IPS DF 4.7 (cell line): ENCODE data around the gene JAZF1.

Experiments used
- DNase-seq: peaks from one replicate; pipeline ENCODE4 v3.0.0-alpha.2; 2013; ENCODE audit warnings: low spot score; ENCODE audit errors: extremely low read depth

The JAZF1 gene

DNA sequence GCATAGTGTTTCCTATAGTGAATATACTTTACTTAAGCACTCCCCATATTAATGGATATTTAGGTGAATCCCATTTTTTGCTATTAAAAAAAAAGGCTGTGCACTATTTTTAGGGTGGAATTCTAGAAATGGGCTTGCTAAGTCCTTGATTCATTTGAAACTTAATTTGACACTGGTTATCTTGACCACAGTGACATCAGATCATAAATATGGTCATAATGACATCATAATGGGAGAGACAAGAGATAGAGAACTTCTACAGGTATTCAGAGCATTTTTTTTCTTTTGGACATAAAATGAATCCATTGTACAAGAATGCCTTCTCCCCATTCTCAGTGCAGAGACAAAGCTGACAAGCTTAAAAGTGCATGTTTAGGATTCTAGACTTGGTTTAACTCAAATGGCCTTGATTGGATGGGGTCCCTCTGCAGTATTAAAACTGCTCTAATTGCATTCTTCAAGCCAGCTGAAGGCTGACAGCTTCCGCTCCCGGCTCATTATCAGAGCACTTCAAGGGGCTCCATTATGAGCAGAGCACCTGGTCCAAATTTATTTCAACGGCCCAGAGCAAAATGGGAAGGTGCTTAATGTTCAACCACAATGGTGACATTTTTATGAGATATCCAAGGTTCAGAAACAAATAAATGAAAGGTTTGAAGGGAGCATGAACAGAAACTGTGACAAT is 104.8 kb downstream of the JAZF1 start:
- no peak for DNase-seq

DNA sequence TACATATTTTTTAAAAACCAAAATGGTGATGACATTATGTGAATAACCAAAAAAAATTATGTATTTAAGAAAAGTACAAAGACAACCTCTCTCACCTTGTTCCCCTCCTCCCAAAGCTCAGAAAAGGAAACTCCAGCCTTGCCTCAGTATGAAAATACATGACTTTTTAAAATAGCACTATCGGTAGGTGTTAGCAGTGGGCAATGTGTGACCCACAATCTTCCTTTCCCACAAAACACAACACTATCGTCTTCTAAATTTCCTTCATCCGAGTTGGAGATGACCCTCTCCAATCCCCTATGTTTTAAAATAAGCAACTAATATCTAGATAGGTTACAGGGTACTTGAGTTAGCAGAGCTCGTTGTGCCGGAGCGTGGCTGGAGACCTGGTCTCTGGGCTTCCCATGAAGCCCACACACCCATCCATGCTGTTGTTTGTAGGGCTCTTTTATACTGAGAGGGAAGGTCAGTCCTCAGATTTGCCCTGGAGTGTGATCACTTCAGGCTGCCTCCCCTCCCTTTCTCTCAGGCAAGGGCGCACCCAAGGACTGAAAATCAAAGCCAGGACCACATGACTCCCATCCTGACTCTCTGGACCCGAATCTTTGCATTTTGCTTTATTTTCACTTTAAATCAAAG is 107.6 kb downstream of the JAZF1 start:
- no peak for DNase-seq

DNA sequence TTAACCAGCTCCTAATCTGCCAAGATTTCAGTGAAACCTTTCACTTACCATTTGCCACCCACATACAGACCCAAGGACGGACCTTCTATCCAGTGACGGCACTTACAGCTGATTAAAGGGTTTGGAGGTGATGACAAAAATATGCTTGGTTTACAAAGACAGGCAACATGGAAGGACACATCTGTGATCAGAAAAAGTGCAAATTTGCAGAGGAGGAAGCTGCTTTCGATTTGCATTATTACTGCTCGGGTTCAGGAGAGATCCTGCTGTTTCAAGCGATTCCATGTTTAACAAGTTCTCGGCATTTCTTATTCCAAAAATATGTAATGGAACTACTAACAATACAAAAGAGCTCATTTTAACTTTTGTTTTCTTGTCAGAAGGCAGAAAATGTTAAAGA is 109.0 kb downstream of the JAZF1 start:
- no peak for DNase-seq

DNA sequence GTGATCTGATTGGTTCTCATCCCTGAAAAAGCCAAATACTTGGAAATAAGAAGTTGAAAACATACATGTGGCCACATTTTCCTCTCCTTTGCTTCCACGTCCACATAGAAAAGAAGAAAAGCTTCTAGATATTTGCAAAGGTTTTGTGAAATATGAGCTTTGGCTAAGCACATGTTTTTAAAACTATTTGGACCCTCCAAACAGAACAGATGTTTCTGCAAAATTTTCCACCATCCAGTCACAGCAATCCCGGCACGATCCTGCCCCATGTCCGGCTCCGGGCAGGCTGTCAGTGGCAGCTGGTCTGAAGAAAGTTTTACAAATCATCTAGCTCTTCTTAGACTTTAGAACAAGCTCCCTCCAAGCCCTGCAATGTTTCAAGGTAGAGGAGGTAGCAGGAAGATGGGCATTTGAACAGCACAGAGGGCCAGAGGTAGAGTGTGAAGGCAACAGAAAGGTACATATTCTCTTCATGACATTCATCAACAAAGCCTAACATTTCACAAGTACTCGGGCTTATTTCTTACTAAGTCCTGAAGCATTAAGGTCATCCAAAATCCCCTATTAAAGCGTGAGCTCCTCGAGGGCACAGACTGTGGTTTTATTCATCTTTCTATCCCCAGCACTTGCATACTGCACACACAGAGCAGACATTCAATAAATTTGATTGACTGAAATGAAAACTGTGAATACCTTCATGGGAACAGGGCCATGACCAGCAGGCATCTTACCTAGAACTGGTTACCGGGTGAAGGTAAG is 110.1 kb downstream of the JAZF1 start:
- DNase-seq: no peak

DNA sequence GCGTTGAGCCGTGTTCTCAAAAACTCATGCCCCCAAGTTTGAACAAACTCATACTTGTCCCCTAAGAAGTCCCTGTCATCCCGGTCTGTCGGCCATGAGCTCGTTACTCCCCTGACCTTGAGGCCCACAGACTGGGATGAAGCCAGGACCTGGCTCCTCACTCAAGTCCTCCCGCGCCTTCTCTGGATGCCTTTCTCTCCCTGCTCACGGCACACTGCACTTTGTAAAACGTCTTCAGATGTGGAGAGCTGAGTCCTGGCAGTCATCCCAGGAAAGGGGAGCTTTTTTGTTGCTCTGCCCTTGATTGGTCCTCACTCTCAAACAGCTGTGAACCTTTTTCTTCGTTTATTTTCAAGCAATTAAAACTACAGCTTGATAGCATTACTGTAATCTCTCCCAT is 110.8 kb downstream of the JAZF1 start:
- DNase-seq: no peak

DNA sequence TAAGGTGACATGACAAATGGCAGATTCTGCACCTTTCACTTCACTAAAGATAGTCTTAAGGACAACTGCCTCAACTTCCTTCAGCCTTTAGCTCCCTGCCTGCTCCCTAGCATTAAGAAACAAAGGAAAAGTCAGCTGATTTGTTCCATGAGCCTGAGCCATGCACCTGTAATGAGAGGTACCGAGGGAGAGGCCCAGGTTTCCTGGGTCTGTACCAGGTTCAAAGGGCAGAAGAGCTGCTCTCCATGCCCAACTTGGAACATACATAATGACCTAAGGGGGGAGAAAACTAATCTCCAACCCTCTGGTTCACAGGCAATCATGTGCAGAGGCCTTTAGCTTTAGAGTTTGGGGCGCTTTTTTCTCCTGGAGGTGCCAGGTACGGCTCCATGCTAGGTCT is 111.2 kb downstream of the JAZF1 start:
- DNase-seq: no peak

DNA sequence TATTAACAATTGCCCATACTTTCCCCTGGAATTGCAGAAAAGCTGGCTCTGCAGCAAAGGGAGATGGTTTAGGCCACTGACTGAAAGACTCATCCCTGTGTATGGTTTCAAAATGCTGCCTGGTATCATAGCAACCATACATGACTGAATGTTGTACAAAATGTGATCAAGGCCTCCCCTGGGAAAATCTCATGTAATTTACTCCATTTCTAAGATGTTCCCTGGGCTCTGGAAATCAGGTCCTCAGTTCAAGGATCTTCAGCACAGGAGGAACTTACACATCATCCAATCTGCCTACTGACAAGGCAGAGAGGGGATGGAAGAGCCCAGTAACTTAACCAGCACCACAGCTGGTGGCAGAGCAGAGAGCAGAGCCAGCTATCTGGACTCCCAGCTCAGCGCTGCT is 111.8 kb downstream of the JAZF1 start:
- DNase-seq: no peak

DNA sequence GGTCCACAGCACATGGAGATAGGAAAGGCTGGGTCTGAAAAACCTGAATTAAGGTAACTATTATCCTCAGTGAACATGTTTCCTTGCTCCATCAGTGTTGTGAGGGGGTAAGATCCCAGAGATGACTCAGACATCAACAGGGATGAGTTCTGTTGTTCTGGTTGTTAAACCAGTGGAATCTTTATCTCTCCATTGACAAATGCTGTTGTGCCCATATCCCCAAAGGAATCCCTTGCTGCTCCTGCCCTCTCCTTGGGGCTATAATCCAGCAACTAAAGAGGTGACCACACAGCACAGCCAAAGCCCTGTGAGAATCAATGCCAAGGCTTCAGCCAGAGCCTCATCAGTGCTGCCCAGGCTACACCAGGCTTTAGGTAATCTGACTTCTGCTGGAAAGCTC is 113.4 kb downstream of the JAZF1 start:
- DNase-seq: no peak

DNA sequence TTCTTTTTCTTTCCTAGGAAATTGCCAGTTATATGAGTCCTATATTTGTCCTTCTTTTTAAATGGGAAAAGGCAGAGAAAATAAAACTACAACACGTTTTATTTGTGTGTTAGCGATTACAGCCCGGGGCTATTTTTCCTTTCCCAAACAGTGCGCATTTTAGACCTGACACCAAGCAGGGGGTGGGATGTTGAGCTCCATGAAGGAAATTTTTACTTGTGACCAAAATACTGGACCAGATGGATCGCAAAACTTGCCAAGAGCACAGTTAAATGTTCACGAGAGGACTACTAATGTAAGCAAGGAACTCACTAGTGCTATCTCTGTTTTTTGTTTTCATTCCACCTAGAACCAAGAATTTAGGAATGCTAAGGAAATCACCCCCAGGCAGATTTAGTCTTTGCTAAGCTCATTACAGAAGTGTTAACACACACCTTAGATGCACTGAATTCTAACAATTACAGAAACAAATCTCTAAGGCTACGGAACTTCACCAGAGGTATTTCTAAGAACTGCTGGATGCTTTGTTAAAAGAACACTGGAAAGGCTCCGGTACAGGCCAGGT is 114.8 kb downstream of the JAZF1 start:
- no peak for DNase-seq

DNA sequence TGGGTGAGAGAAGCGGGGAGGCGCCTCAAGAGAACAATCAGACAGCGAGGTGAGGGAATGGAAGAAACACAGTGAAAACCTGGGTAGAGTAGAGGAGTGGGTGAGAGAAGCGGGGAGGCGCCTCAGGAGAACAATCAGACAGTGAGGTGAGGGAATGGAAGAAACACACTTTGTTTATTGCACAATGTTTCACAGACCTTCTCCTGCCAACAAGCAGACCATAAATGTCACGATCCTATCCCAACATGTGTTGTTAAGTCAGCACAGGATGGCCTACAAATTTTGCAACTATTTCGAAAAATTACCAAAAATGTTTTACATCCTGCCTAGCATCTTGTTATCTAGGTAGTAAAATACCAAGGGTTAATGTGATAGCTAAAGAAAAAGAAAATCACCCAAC is 115.3 kb downstream of the JAZF1 start:
- no peak for DNase-seq

DNA sequence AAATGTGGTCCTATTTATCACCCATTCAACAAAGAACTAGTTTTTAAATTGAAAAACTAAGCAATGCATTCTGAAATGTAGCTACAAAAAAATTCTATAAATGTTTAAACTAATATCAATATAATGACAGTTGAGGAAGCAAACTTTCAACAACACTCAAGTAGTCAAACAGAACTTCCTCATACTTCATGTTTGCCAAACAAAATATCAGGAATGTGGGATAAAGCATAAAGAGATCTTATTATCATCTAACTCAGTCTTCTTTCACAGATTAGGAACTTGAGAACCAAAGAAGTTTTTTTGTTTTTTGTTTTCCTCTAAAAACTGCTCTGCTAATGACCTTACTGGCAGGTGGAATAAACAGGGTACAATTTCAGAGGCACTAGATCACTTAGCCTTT is 116.2 kb downstream of the JAZF1 start:
- DNase-seq: no peak

DNA sequence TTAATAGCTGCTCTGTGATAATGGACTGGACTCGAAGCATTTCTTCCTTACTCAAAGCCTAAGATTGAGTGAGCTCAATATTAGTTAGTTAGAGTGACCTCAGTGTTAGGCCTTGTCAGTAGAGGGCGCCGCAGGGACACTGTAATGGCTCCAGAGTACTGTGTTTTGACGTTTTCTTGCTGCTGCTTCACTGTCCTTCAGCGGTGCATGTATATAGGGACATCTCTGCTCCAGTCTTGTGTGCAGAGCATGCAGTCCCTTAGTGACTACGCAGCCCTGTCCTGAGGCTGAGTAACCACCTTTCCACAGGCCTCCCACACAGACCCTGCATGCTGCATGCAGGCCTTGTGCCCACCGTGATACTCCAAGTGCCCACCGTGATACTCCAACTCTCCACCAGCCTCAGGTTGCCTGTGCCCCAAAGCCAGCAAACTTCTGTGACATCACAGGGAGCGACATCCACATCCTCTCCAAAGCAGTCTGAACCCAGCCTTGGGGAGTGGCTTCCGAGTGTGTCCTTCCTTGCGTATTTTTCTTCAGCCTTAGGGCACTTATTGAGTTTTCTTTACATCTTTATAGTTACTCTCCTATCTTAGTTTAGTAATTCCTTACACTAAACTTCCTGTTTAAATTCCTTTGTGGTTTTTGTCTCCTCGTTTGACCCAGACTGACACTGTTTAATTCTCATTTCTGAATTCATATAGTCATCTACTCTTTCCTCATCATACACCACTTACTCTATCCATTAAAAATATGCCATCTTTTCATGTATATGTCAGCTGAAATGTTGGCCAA is 118.2 kb downstream of the JAZF1 start:
- peak; percentile 66 for DNase-seq

DNA sequence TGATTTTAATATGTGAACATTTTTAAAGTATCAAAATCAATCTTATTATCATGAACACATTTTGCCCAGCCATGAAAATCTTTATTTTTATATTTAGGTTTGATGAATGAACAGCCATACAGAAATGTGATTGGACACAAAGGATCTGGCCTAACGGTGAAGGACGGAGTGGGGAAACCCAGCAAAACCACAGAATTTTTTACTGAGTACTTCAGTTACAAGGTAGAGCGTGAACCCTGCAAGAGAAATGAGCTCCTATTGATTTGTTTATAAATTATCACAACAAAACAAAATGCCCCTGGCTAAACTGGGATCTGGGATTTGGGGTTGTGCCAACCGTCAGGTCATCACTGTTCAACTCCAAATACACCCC is 118.8 kb downstream of the JAZF1 start:
- DNase-seq: no peak

DNA sequence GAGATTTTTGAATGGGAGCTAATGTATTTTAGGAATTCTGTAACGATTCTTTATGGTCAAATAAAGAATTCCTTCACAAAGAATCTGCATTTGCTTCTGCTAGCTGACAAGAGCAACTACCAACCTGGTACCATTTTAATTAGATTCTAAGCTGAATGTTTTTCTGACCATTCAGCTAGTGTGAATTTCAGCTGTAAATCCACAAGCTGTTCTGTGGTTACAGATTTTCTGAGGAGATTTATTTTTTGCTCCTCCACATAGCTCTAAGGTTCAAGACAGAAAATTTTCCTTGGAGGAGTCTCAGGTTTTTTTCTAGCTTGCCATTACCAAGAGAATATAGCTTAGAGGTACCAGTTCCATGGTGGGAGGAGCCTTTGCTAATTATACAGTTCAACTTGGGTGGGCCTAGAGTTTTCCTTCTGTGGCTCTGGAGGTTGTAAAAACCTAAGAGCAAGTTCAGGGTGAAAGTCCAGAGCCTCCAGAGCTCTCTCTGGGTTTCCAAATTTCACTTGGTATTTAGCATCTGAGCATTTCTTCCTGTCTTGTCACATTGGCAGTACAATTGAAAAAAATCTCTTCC is 120.1 kb downstream of the JAZF1 start:
- no peak for DNase-seq

DNA sequence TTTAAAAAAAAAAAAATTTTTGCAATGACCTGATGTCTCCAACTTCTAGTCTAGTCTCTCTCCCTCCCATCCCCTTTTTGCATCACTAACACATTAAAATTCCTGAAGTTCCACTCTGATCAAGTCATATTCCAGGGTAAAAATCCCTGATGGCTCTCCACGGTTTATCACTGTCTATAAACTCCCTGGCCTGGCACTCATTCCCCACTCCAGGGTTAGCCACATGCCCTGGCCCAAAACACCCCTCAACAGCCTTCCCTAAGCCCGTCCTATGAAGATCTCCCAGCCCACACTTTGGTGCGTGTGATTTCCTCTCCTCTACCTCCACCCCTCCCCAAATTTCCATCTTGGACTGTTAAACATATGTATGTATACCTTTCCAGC is 125.4 kb downstream of the JAZF1 start:
- no peak for DNase-seq

DNA sequence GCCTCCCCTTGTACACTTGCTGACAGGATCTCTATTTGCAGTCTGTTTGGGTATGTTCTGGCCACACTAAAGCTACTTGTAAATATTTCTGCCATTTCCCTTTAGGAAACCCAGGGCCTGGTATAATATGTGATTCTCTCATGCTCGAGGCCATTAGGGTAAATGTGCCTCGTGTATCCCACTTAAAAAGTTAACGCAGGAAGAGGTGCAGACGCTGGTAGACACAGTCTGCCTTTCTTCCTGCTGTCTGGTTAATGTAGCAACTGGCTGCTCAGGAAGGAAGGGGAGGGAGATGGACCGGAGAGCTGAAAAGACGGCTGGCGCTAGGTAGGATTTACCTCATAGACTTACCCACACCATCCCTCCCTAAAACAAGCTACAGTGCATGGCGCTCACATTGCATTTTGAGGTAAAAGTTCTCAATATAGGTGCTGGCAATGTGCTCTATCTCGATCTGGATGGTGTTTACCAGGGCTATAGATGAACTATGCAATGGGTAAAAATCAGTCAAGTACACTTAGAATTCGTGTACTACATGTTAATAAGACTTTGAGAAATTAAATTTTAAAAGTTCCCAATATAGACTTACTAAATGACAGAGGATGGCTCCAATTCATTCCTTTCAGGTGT is 125.9 kb downstream of the JAZF1 start:
- no peak for DNase-seq

DNA sequence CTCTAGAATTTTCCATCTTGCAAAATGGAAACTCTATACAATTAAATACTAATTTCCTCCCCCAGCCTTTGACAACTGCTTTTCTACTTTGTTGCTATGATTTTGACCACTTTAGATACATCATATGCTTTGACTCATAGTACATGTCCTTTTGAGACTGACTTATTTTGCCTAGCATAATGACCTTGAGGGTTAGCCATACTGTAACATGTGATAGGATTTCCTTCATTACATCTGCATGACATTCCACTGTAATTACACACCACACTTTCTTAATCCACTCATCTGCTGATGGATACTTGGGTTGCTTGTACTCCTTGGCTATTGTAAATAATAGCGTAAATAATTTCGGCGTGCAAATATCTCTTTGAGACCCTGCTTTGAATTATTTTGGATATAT is 127.7 kb downstream of the JAZF1 start:
- DNase-seq: no peak

DNA sequence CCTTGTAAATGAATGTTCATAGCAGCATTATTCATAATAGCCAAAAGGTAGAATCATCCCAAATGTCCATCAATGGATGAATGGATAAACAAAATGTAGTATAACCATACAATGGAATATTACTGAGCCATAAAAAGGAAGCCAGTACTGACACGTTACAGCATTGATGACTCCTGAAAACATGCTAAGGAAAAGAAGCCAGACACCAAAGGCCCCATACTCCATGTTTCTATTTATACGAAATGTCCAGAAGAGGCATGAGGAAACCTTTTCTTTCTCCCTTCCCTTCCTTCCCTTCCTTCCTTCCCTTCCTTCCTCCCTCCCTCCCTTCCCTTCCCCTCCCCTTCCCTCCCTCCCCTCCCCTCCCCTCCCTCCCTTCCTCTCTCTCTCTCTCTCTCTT is 131.9 kb downstream of the JAZF1 start:
- no peak for DNase-seq

DNA sequence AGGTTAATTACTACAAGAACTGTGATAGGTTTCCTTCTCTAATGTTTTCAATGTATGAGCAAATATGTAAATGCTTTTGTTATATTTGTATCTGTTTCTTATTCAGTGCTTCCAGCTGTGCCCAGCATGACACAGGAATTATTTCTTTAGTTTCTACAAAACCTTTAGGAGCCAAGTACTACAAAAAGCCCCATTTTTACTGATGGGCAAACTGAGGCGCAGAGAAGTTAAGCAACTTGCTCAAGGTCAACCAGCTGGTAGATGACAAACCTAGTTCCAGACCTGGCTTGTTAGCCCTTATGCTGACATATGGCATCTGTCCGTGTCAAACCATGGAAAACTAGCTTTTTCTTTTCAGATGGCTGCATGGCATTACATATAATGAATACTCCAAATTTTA is 134.6 kb downstream of the JAZF1 start:
- DNase-seq: no peak

DNA sequence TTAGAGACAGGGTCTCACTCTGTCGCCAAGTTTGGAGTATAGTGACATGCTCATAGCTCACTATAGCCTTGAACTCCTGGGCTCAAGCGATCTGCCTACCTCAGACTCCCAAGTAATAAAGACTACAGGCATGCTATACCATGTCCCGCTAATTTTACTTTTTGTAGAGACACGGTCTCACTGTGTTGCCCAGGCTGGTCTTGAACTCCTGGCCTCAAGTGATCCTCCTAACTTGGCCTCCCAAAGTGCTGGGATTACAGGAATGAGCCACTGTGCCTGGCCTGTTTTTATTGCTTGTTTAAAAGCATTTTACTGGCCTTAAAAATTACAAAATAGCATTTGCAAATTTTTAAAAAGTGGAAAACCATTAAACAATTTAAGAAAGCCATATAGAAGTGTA is 135.0 kb downstream of the JAZF1 start:
- DNase-seq: no peak

DNA sequence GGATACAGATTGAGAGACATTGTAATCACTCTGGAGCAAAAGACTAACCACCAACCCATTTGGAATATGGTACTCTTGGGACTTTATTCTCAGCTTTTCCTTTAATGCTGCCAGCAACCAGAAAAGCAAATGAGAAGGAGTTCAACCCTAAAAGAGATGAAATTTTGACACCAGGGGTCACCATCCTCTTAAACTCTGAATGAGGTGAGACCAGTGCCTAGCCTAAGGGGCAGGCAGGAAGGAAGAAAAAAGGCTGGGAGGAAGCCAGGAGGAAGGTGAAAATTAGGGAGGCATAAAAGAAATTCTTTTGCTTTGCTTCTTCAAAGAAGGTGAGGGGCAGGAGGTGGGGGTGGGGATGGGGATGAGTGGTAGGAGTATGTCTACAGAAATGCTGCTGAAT is 135.8 kb downstream of the JAZF1 start:
- DNase-seq: no peak
